MG63 (cell line): ENCODE data around the gene CD14. TPM values are rescaled to one million over a fixed set of nuclear protein-coding genes. Genes with fewer than 3 reads are reported as not detected.
"Not testable (repeated sequence)": the region's sequence is repeated elsewhere in the genome, so short reads cannot be mapped to it uniquely, and the experiment has no call there.

ENCODE experiments used
- DNase-seq: peaks from one replicate; pipeline ENCODE4 v3.0.0-alpha.2; 2020
- H3K27me3 ChIP-seq: fragments of 250-450 bp; sonication (Bioruptor Pico); 2 replicates; pipeline ENCODE4 v1.5.1; 2020; ENCODE audit warnings: mild to moderate bottlenecking, moderate library complexity
- H3K36me3 ChIP-seq: fragments of 250-450 bp; sonication (Bioruptor Pico); 2 replicates; pipeline ENCODE4 v1.5.1; 2020; ENCODE audit warnings: mild to moderate bottlenecking, moderate library complexity
- H3K4me3 ChIP-seq: fragments of 250-450 bp; sonication (Bioruptor Pico); 2 replicates; pipeline ENCODE4 v1.5.1; 2020; ENCODE audit warnings: mild to moderate bottlenecking, moderate library complexity
- H3K9me3 ChIP-seq: fragments of 250-450 bp; sonication (Bioruptor Pico); 2 replicates; pipeline ENCODE4 v1.5.1; 2020; ENCODE audit warnings: mild to moderate bottlenecking, moderate library complexity
- total RNA-seq: library from RNA; depleted of rRNA; stranded (reverse); fragments of >200 nt; shearing (Covaris generic); gene quantifications from 2 replicates; pipeline ENCODE4 v1.2.3, GENCODE V29; 2014; ENCODE audit warnings: low replicate concordance

CD14 gene
- total RNA-seq, 1 experiment from 2014 or later = 2.6 TPM

GRCh38 chr5:140639148-140639981, 6.4 kb upstream of the CD14 start, which contains the start of gene TMCO6:
Gene TMCO6 (plus strand): TSS chr5:140639451. CDS start chr5:140639528, 77 bp downstream.
- peak within 1 kb of the TSS; percentile 89 for H3K4me3 ChIP-seq
- no peaks in the 10 kb centered on the region for H3K27me3 ChIP-seq
- DNase-seq = peak; percentile 99
- no peaks in the 10 kb centered on the region for H3K9me3 ChIP-seq
- peaks cover 34% of the 10 kb centered on the region for H3K36me3 ChIP-seq

GRCh38 chr5:140638898-140639147, 5.8 kb upstream of the CD14 start:
- DNase-seq, H3K9me3 ChIP-seq, H3K27me3 ChIP-seq: not testable (repeated sequence)
- Histone ChIP-seq H3K4me3 (peak overlapping the region; percentile 89), H3K36me3 (peaks cover 29% of the 10 kb centered on the region)

GRCh38 chr5:140637371-140638100, 4.6 kb upstream of the CD14 start:
- Histone ChIP-seq H3K27me3 (no peaks in the 10 kb centered on the region), H3K9me3 (no peaks in the 10 kb centered on the region), H3K4me3 (no peak overlapping the region), H3K36me3 (peaks cover 17% of the 10 kb centered on the region)
- DNase-seq = no peak

- DNase-seq = no peak
- Histone ChIP-seq H3K4me3 (no peak overlapping the region), H3K9me3 (no peaks in the 10 kb centered on the region), H3K27me3 (no peaks in the 10 kb centered on the region), H3K36me3 (peaks cover 1% of the 10 kb centered on the region)
These were observed 2.6 kb upstream of the CD14 start for GRCh38 chr5:140635291-140636257.

- Histone ChIP-seq H3K36me3 (no peaks in the 10 kb centered on the region), H3K4me3 (no peak overlapping the region), H3K9me3 (0 out of 2 replicates have a peak, but pooled peaks cover 4% of the 10 kb centered on the region), H3K27me3 (no peaks in the 10 kb centered on the region)
- DNase-seq = no peak
These were observed 1.1 kb upstream of the CD14 start for GRCh38 chr5:140634103-140634502.

GRCh38 chr5:140633501-140633900, 526 bp upstream of the CD14 start:
- Histone ChIP-seq H3K36me3 (no peaks in the 10 kb centered on the region), H3K9me3 (peaks cover 6% of the 10 kb centered on the region; the same call in 1 of the 2 replicates), H3K27me3 (no peaks in the 10 kb centered on the region), H3K4me3 (no peak overlapping the region)
- DNase-seq = no peak

- DNase-seq = no peak
- Histone ChIP-seq H3K27me3 (no peaks in the 10 kb centered on the region), H3K4me3 (peak overlapping the region; percentile 28), H3K36me3 (no peaks in the 10 kb centered on the region), H3K9me3 (peaks cover 14% of the 10 kb centered on the region; the same call in 1 of the 2 replicates)
These were observed 482 bp downstream of the CD14 start for GRCh38 chr5:140632366-140633020.

GRCh38 chr5:140631831-140632365, 1.1 kb downstream of the CD14 start:
- Histone ChIP-seq H3K9me3 (peaks cover 18% of the 10 kb centered on the region; the same call in 1 of the 2 replicates), H3K27me3 (no peaks in the 10 kb centered on the region), H3K36me3 (no peaks in the 10 kb centered on the region), H3K4me3 (no peak overlapping the region)
- DNase-seq = no peak

GRCh38 chr5:140631036-140631417, 1.9 kb downstream of the CD14 start:
- Histone ChIP-seq H3K4me3 (no peak overlapping the region), H3K27me3 (no peaks in the 10 kb centered on the region), H3K36me3 (no peaks in the 10 kb centered on the region), H3K9me3 (peaks cover 18% of the 10 kb centered on the region; the same call in 1 of the 2 replicates)
- DNase-seq = no peak

- H3K36me3 ChIP-seq = no peaks in the 10 kb centered on the region
- no peak for DNase-seq
- peaks cover 18% of the 10 kb centered on the region; the same call in 1 of the 2 replicates for H3K9me3 ChIP-seq
- no peaks in the 10 kb centered on the region for H3K27me3 ChIP-seq
- no peak overlapping the region for H3K4me3 ChIP-seq
These were observed 2.5 kb downstream of the CD14 start for GRCh38 chr5:140630292-140631035.

- peaks cover 18% of the 10 kb centered on the region; the same call in 1 of the 2 replicates for H3K9me3 ChIP-seq
- no peak for DNase-seq
- H3K27me3 ChIP-seq = no peaks in the 10 kb centered on the region
- no peaks in the 10 kb centered on the region for H3K36me3 ChIP-seq
- no peak overlapping the region for H3K4me3 ChIP-seq
These were observed 4.3 kb downstream of the CD14 start for GRCh38 chr5:140628711-140629110.

- Histone ChIP-seq H3K27me3 (no peaks in the 10 kb centered on the region), H3K9me3 (peaks cover 18% of the 10 kb centered on the region; the same call in 1 of the 2 replicates), H3K36me3 (no peaks in the 10 kb centered on the region), H3K4me3 (no peak overlapping the region)
- DNase-seq = no peak
These were observed 5.0 kb downstream of the CD14 start for GRCh38 chr5:140627972-140628371.

GRCh38 chr5:140624886-140625285, 8.1 kb downstream of the CD14 start:
- not testable (repeated sequence) for H3K27me3 ChIP-seq, H3K4me3 ChIP-seq, H3K36me3 ChIP-seq
- H3K9me3 ChIP-seq = peaks cover 18% of the 10 kb centered on the region; the same call in 1 of the 2 replicates
- DNase-seq = peak; percentile 78

- H3K9me3 ChIP-seq, H3K4me3 ChIP-seq, H3K36me3 ChIP-seq, DNase-seq, H3K27me3 ChIP-seq: not testable (repeated sequence)
These were observed 9.9 kb downstream of the CD14 start for GRCh38 chr5:140623061-140623460.

- Histone ChIP-seq H3K4me3 (no peak overlapping the region), H3K36me3 (no peaks in the 10 kb centered on the region)
- no peak for DNase-seq
These were observed 10.7 kb downstream of the CD14 start for GRCh38 chr5:140622301-140622700.

More at GRCh38 chr5:140622301-140622700, 10.7 kb downstream of the CD14 start:
- Histone ChIP-seq H3K27me3 (peaks cover 7% of the 10 kb centered on the region), H3K9me3 (peaks cover 2% of the 10 kb centered on the region; the same call in 1 of the 2 replicates)
